ENCODE results near the gene KRTAP5-2.
"Not testable (repeated sequence)": the region's sequence is repeated elsewhere in the genome, so short reads cannot be mapped to it uniquely, and the experiment has no call there.

The KRTAP5-2 gene, protein sequence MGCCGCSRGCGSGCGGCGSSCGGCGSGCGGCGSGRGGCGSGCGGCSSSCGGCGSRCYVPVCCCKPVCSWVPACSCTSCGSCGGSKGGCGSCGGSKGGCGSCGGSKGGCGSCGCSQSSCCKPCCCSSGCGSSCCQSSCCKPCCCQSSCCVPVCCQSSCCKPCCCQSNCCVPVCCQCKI

DNA sequence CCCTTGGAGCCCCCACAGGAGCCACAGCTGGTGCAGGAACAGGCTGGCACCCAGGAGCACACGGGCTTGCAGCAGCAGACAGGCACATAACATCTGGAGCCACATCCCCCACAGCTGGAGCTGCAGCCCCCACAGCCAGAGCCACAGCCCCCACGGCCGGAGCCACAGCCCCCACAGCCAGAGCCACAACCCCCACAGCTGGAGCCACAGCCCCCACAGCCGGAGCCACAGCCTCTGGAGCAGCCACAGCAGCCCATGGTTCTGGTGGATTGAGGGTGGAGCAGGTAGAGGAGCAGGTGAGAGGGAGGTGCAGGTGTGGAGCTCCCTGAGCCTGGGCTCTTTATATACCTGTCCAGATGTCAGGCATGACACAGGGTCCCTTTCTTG is at the start of gene KRTAP5-2:
Gene KRTAP5-2 (minus strand): TSS at position 301 of the 387 bp plus-strand sequence. CDS start 44 bp downstream, at position 257.
- no peak for DNase-seq (ENCODE audit: low read depth in 1 of 2, low spot score in 1 of 2)

DNA sequence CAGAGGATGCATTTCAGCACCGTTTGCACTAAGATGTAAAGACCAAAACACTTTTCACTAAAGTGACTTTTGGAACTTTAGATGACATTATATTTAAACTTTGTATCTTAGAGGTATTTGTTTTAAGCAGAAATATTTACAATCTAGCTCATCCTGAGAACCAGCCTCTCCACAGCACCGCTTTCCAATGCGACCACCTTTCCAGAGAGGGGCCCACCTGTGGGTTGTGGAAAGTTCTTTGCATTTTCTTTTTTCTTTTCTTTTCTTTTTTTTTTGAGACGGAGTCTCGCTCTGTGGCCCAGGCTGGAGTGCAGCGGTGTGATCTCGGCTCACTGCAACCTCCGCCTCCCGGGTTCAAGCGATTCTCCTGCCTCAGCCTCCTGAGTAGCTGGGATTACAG is 48.4 kb upstream of the KRTAP5-2 start:
- not testable (repeated sequence) for DNase-seq (ENCODE audit: low read depth in 1 of 2, low spot score in 1 of 2)

DNA sequence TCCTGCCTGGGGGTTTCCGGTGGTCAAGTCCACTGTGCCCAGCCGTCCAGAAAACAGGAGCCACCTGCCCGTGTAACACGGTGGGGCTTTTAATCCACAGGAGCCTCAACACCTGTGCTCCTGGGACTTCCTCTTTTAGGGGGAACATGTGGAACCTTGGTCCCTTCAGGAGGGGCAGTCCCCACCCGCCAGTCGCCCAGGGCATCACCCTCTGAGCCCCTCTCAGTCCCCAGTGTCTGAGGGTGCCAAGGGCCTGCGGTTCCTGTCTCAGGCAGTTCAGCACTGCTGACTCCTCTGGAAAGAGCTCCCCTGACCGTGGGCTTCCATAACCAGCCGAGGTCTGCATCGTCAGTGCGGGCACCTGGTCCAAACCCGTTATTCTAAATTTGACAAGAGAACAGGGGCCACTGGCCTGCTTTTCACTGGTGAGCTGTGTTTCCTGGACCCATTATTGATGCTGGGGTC is 47.3 kb upstream of the KRTAP5-2 start:
- no peak for DNase-seq (ENCODE audit: low read depth in 1 of 2, low spot score in 1 of 2)

DNA sequence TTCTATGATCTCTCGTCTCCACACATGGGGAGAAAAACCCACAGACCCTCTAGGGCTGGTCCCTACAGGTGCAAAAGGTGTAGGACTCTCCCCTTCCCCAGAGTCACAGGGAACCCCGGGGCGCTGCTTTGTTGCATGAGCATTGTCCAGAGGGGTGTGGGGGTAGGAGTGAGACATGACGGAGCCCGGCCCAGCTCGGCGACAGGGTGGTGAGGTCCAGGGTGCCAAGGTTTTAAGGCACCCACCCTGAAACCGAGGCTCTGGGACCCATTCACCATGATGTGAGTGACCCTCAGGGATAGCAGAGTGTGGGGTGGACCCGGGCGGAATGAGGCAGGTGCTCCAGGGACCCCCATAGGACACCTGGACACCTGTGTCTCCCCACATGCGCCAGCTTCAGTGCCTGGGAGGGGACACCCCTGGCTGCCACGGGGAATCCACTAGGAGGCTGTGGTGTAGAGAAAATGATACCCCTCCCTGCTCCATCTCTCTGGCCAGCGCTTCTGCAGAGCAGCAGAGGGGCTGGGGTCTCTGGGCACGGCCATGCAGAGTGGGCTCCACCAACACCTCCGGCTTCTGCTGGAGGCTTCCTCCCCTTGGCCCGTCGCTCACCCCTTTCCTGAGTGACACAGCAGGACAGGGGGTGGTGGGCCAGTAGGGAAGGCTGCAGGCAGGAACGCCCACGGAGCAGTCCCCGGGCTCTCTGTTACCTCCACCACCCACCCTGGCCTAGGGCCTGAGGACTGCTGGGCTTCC is 46.7 kb upstream of the KRTAP5-2 start:
- DNase-seq (ENCODE audit: low read depth in 1 of 2, low spot score in 1 of 2) = no peak

DNA sequence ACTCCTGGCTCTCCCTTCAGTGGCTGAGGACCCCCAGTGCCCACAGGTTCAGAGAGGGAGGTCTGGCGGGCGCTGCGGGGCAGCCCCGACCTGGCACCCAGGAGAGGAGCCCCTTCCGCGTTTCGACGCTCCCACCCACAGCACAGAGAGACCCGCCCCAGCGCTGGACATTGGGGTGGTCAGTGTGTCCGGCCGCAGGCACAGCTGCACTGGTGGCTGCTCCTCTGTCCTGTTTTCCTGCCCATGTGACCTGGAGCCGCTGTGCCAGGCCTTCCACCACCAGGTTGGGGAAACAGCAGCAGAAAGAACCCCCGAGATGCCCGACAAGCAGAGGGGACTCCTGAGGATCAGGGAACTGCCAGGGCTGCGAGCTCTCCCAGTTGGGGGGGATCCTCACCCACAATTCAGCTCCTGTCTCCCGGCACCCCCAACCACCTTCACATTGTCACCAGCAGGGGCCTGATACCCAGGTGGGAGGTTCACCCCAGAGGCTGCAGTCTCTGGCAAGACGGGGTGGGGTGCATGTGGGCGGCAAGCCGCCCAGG is 45.1 kb upstream of the KRTAP5-2 start:
- no peak for DNase-seq (ENCODE audit: low read depth in 1 of 2, low spot score in 1 of 2)

DNA sequence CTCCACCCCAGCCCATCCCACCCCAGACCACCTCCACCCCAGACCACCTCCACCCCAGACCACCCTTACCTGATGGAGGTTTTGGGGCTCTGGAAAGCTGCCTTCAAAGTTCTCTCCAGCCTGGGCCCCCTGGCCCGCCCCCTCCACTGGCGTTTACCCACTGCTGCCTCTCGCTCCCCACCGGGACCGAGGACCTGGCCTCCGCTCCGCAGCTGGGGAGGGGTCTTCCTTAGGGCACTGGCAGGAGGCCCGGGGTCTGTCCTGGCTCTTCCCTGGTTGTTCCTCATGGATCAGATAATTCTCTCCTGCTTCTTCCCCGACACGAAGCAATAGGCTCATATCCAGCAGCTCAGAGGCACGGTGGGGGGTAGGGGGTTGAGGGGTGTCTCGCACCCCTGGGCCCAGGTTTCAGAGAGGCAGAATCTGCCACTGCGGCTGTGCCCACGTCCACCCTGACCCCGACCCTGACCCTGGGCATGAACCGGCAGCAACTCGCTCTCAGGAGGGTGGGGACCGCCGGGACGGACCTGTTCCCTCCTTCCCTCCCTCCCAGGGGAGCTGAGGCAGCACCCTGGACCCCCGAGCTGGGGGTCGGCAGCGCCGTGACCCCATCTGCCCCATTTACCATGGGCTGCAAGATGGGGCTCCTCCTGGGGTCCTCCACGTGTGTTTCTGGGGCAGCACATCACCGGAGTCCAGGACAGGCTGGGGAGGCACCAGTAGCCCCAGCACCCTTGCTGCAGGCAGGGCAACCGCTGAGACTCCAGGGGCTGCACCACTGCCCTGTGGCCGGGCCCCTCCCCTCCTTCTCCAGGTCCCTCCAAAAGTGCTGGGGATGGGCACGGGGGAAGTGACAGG is 44.4 kb upstream of the KRTAP5-2 start:
- DNase-seq (ENCODE audit: low read depth in 1 of 2, low spot score in 1 of 2) = no peak

DNA sequence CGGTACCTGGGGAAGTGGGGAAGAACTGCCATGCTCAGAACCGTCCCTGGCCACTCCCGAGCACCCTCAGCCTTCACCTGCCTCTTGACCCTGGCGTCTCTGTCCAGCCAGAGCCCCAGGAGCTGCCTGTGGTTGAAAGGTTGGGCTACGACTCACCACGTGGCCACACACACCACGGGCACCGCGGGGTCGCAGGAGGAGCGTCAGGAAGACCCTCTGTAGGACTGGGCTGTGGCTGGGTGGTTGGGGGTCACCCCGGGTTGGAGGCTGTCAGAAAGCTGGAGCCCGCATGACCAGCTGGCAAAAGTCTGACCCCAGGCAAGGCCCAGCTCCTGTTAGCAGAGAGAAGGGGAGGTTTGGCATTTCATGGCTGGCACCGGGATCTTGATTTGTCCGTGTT is 43.0 kb upstream of the KRTAP5-2 start:
- DNase-seq (ENCODE audit: low read depth in 1 of 2, low spot score in 1 of 2) = no peak

DNA sequence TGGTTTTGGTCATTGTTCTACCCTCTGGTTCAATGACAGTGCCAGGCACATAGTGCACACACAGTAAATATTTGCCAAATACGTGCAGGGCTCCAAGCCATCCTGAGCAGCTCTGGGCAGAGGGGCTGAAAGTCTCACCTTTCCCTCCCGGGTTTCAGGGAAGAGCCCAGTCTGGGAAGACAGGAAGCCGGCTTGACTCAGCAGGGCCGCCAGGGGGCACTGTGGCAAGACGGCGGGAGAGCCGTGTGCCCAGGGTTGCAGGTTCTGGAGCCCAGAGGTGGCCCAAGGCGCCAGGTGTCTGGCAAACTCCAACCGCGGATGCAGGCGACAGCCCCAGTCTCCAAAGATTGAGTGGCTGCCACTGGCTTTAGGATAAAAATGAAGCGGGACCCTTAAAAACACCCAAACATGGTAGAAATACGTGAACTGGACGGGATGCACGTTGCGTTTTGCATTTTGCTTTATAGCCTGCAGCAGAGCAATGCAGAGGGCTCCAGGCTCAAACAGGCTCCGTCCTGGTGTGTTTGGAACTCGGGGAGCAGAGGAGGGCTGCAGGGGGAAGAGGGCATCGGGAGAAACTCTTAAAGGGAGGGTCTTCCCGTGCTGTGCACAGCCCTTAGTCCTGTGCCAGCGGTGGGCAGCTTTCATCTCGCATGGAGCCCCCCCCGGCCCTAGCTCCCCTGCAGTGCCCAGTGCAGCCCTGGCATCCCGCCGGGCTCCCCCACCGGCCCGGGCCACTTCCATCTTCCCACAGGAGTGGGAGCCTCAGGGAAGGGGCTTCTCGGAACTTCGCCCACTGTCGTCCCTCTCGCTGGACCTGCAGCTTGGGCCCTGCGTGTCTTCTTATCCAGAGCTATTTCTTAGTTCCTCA is 42.2 kb upstream of the KRTAP5-2 start:
- DNase-seq (ENCODE audit: low read depth in 1 of 2, low spot score in 1 of 2) = no peak

DNA sequence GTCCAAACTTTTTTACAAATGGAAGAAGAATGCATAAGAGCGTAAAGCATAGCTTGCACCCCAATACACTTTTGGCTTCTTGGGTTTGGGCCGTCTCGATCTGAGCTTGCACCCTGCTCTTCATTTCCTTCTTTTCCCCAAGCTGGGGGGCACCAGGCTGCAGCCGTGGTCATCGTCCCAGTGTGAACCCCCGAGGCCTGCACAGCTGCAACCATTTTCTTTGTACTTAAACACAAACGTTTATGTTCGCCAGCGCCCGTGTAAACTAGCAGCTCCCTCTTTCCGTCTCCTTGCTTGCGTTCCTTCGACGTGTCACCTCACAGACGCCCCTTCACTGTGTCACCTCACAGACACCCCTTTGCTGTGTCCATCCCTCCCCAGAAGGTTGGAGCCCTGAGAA is 41.6 kb upstream of the KRTAP5-2 start:
- DNase-seq (ENCODE audit: low read depth in 1 of 2, low spot score in 1 of 2) = no peak

DNA sequence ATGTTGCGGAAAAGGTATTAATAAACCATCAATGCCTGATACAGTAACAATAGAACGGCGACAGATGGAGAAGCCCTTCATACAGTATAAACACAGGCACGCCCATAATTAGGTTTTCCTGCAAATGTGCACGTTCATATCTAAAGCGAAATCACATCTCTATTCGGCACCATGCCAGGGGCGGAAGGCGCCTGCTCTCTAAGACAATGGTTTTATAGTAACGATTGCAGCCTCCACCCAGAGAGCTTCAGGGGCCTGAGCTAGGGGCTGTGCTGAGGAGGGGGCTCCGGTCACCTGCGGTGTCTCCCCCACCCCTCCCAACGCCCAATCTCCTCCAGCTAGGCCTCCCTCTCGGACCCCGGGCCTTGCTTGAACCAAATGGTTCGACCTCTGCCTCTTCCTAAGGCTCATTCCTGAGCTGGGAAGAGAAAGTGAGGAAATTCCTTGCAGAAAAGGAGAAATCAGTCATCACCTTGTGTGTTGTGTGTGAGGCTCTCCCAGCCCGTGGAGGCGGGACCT is 41.1 kb upstream of the KRTAP5-2 start:
- DNase-seq (ENCODE audit: low read depth in 1 of 2, low spot score in 1 of 2) = no peak

DNA sequence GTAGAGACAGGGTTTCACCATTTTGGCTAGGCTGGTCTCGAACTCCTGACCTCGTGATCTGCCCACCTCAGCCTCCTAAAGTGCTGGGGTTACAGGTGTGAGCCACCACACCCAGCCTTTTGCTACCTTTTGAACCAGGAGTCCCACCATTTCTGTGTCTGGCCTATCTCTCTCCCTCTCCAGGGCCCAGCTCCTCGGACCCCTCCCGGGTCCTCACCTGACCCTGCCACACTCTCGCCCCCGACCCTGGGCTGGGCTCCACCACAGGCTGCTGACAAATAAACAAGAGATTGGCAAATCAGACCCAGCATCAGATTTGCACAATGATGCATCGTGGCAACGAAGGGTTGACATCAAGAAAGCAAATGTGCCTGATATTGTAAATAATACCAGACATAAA is 40.2 kb upstream of the KRTAP5-2 start:
- DNase-seq (ENCODE audit: low read depth in 1 of 2, low spot score in 1 of 2) = no peak

DNA sequence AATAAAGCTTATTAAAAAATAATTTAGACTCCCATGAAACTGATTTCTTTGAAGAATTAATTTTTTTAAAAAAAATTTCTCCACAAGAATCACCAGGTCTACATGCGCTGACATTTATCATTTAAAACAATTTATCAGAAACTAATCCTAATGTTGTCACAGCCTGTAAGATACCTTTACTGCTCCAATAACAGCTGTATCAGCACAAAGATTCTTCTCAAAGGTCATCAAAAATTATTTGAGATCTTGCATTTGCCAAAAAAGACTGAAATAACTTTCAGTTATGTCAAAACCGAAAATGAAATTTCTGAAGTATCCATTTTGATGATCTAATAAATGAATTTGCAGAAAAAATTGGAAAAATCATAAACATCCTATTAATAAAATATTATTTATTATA is 39.5 kb upstream of the KRTAP5-2 start:
- no peak for DNase-seq (ENCODE audit: low read depth in 1 of 2, low spot score in 1 of 2)

DNA sequence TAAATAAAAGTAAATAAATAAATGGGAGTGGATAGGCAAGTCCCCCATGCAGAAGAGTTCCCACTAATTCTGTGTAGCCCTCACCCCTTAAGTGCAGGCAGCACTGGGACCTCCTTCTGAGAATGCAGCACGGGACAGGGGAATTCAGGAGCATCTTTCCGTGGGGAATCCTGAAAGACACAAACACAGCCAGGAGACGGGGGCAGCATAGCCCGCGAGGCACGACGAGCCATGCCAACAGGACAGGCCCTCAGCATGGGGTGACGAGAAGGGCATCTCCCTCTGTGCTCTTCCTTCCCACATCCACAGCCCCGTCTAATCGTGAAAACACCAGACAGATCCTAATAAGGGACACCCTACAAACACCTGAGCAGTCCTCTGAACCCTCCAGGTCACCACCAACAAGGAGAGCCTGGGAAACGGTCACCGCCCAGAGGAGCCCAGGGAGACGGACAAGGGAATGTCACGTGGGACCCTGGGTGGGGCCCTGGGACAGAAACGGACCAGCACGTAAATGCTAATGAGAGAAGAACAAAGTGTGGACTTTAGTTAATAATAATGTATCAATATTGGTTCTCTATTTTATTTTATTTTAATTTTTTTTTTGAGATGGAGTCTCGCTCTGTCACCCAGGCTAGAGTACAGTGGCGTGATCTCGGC is 38.3 kb upstream of the KRTAP5-2 start:
- DNase-seq (ENCODE audit: low read depth in 1 of 2, low spot score in 1 of 2) = no peak

DNA sequence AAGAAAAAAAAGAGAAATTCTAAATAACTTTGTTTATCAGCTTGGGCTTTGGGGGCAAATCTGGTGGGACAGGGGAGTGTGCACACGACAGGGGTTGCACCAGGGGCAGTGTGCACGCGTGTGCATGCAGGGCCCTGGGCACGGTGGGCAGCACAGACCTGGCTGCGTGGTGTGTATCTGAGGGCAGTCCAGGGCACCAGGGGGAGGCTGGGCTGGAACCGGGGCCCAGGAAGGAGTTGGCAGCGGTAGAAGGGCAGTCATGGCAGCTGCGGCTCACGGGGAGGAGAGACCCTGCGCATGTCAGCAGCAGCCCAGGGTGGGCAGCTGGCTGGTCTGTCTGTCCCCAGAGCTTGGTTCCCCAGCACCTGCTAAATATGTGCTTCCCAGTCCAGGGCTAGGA is 35.8 kb upstream of the KRTAP5-2 start:
- no peak for DNase-seq (ENCODE audit: low read depth in 1 of 2, low spot score in 1 of 2)

DNA sequence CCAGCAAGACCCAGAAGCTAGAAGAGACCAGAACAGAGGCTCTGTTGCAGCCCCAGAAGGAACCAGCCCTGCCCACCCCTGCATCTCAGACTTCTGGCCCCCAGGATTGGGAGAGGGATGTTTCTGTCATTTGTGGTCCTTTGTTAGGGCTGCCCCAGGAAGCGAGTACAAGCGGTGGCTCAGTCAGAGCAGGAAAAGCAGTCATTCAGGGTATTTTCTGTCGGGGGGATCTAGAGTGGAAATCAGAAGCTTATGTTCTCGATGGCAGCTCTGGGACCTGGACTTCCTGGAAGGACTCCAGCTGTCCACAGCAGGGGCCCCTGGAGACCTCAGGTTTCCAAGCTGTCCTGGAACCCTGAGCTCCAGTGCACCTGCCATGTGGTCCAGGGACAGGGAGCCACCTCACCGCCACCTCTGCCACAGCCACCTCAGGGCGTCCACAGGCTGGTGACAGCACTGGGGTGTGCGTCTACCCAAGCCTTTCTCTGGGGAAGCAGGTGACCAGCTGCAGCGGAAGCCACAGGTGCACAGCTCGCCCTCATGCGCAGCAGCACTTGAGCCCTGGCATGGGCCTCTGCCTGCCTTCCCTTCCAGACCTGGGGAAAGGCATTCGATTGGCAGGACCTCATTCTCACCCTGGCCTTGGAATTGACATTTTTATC is 34.1 kb upstream of the KRTAP5-2 start:
- no peak for DNase-seq (ENCODE audit: low read depth in 1 of 2, low spot score in 1 of 2)

DNA sequence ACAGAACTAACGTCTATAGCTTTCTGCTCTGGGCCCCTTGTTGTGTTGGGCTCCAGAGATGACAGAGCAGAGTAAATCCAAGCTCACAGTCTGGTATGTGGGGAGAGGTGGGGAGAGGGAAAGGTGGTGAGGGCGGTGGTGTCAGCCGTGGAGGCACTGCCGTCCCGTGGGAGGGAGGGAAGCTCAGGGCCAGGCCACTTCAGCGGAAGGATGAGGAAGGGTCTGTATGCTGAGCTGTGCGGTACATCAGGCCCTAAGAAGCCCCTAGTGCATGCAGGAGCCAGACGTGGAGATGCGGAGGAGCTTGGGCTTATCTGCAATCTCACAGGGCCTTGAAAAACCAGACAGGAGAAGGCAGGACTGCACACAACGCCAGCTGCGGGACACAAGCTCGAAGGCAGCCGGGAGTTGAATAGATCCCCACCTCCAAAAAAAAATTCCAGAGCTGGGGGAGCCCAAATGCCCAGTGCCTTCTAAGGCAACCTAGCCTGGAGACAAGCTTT is 33.0 kb upstream of the KRTAP5-2 start:
- DNase-seq (ENCODE audit: low read depth in 1 of 2, low spot score in 1 of 2) = no peak

DNA sequence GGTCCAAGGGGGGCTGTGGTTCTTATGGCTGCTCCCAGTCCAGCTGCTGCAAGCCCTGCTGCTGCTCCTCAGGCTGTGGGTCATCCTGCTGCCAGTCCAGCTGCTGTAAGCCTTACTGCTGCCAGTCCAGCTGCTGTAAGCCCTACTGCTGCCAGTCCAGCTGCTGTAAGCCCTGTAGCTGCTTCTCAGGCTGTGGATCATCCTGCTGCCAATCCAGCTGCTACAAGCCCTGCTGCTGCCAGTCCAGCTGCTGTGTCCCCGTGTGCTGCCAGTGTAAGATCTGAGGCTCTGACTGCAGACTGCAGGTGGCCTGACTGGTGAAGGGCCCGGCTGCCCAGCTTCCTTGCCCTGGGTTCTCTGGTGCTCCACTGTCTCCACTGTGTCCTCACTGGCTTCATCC is 32.2 kb upstream of the KRTAP5-2 start:
- DNase-seq (ENCODE audit: low read depth in 1 of 2, low spot score in 1 of 2) = no peak

DNA sequence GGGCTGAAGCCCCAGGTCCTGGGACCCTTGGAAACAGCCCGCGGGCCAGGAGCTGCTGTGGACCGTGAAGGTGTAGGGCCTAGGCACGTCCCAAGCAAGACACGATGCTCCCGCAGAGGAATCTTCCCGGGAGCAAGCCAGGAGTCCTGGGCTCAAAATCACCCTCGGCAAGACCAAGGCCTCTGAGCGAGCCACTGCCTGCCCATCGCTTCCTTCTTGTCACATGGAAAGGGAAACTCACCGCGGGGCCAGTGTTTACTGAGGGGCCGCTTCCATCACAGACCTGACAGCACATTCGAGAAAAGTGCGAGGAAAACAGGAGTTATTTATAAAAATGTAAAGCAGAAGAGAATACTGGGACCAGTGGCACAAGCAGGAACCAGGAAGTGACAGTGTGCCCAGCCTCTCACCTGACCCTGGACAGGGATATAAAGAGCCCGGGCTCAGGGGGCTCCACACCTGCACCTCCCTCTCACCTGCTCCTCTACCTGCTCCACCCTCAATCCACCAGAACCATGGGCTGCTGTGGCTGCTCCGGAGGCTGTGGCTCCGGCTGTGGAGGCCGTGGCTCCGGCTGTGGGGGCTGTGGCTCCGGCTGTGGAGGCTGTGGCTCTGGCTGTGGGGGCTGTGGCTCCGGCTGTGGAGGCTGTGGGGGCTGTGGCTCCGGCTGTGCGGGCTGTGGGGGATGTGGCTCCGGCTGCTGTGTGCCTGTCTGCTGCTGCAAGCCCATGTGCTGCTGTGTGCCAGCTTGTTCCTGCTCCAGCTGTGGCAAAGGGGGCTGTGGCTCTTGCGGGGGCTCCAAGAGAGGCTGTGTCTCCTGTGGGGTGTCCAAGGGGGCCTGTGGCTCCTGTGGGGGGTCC is 31.5 kb upstream of the KRTAP5-2 start, which contains the start of gene KRTAP5-5:
Gene KRTAP5-5 (plus strand): TSS at position 450 of the 860 bp plus-strand sequence. CDS start 66 bp downstream, at position 516.
- no peak for DNase-seq (ENCODE audit: low read depth in 1 of 2, low spot score in 1 of 2)

All from activated CD4-positive, alpha-beta T cell treated with anti-CD3 and anti-CD28 coated beads, Interleukin-2, amount 50 U/mL, for 24 hours (primary cell).